ENCODE data around the gene YWHAG. TPM values are rescaled to one million over a fixed set of nuclear protein-coding genes. Genes with fewer than 3 reads are reported as not detected.

YWHAG gene
- total RNA-seq, 1 experiment from 2014 or later = 241 TPM

- no peak overlapping the region; a peak in 1 of 7 replicates for H3K27ac Mint-ChIP-seq
- no peak overlapping the region for H2BK120ac ChIP-seq (ENCODE audit: low read depth, low read length, poor library complexity, severe bottlenecking)
- no CpG with 5 or more reads among the region's 63 CpGs for WGBS (ENCODE audit: extremely low coverage, insufficient read length, low lambda C conversion rate)
- H3K23ac ChIP-seq (ENCODE audit: insufficient read length, low read depth, low read length) = no peak overlapping the region
- H3K23me2 ChIP-seq (ENCODE audit: insufficient read length, low read depth, low read length, poor library complexity, severe bottlenecking) = peaks cover 8% of the 10 kb centered on the region
- no peak overlapping the region for H3K9ac ChIP-seq (ENCODE audit: extremely low read depth, insufficient read length, low read length)
- no peak overlapping the region for H2BK5ac ChIP-seq (ENCODE audit: insufficient read length, low read length)
- peaks cover 11 to 26% of the 10 kb centered on the region in 2 experiments for H3K4me1 Mint-ChIP-seq
- H2BK15ac ChIP-seq (ENCODE audit: low read depth, low read length) = no peak overlapping the region
- H3K79me2 ChIP-seq (ENCODE audit: insufficient read depth, low read length) = no peaks in the 10 kb centered on the region
- no peak overlapping the region for H4K5ac ChIP-seq (ENCODE audit: insufficient read length, low read depth, low read length)
- H3K79me1 ChIP-seq (ENCODE audit: insufficient read depth, low read depth, low read length, poor library complexity, severe bottlenecking) = no peaks in the 10 kb centered on the region
- no peak overlapping the region for H3T11ph ChIP-seq (ENCODE audit: low read length)
- no peak for TF ChIP-seq CTCF (conservative IDR thresholded peaks at IDR 0.05)
- no peaks in the 10 kb centered on the region for H4K20me1 ChIP-seq (ENCODE audit: control insufficient read depth, insufficient read depth, insufficient read length)
- DNase-seq = no peak
- H3K9me3 Mint-ChIP-seq = peaks cover 0 to 2% of the 10 kb centered on the region in 2 experiments; a peak in 2 of 5 replicates
- H4K91ac ChIP-seq (ENCODE audit: insufficient read length, low read depth, low read length) = no peak overlapping the region
- H3K4me3 Mint-ChIP-seq = peak overlapping the region; percentile 59 to 85
- H2BK12ac ChIP-seq (ENCODE audit: insufficient read length, low read depth, low read length) = no peak overlapping the region
- no peak overlapping the region for H2BK20ac ChIP-seq (ENCODE audit: low read depth, low read length, poor library complexity, severe bottlenecking)
- peaks cover 6 to 18% (median 9%) of the 10 kb centered on the region in 3 experiments for H3K36me3 Mint-ChIP-seq (ENCODE audit: insufficient read depth in 1 of 3, low read depth in 3 of 3)
- H3K27me3 ChIP-seq (ENCODE audit: insufficient read depth, low read length) = peaks cover 7% of the 10 kb centered on the region; the same call in 1 of the 2 replicates
- H3K4me1 ChIP-seq (ENCODE audit: insufficient read depth, low read length) = no peaks in the 10 kb centered on the region
- H3K9me3 ChIP-seq (ENCODE audit: control insufficient read depth, low read depth, low read length) = no peaks in the 10 kb centered on the region
- H2AK5ac ChIP-seq (ENCODE audit: insufficient read length, low read length) = no peak overlapping the region
- H3K4me2 ChIP-seq (ENCODE audit: insufficient read depth, insufficient read length, low read length) = peak overlapping the region; percentile 96
- H3K56ac ChIP-seq (ENCODE audit: insufficient read length, low read depth, low read length) = no peak overlapping the region
- no peak overlapping the region for H2AFZ ChIP-seq (ENCODE audit: low read length)
- H3K4ac ChIP-seq (ENCODE audit: low read depth, low read length) = no peak overlapping the region
- H3K18ac ChIP-seq (ENCODE audit: insufficient read length, low read depth, low read length) = no peak overlapping the region
- H3K27ac ChIP-seq (ENCODE audit: insufficient read length, low read depth, low read length) = no peak overlapping the region
- peaks cover 81% of the 10 kb centered on the region for H3K27me3 Mint-ChIP-seq (ENCODE audit: low read depth)
- no peak overlapping the region for H4K8ac ChIP-seq (replicated peaks; ENCODE audit: insufficient read length, low read depth, low read length)
- H3K14ac ChIP-seq (ENCODE audit: insufficient read depth, low read length) = no peak overlapping the region; the same call in 1 of the 2 replicates
These were observed 77.6 kb downstream of the YWHAG start for GRCh38 chr7:76281006-76281705.
